ENCODE data around the gene TRIM65. TPM values are rescaled to one million over a fixed set of nuclear protein-coding genes. Genes with fewer than 3 reads are reported as not detected.

Gene TRIM65
- total and polyA plus RNA-seq, 2 of the 13 experiments (the other 11 are each of a cell fraction or from before 2014, with no cell fraction given) = 10.3 to 22.4 TPM

GRCh38 chr17:75845058-75845711 is 51.6 kb downstream of the TRIM65 start (continued):
- TF ChIP-seq ZNF557 (CRISPR knock-in tag; IDR thresholded peaks at IDR 0.05) = no peak
- no peak for TF ChIP-seq DMTF1 (CRISPR knock-in tag; IDR thresholded peaks at IDR 0.05)
- TF ChIP-seq ZNF20 (CRISPR knock-in tag; IDR thresholded peaks at IDR 0.05) = no peak
- no peak for TF ChIP-seq ZFP36L2 (CRISPR knock-in tag; IDR thresholded peaks at IDR 0.05)
- peak; percentile 66; the same call in 1 of the 2 replicates for TF ChIP-seq DMAP1 (CRISPR knock-in tag; IDR thresholded peaks at IDR 0.05)
- TF ChIP-seq TFDP1 (CRISPR knock-in tag; IDR thresholded peaks at IDR 0.05; ENCODE audit: borderline replicate concordance) = no peak; the same call in 1 of the 2 replicates
- peak; percentile 74; the same call in 1 of the 3 replicates for TF ChIP-seq MXI1 (IDR thresholded peaks at IDR 0.05; ENCODE audit: borderline replicate concordance, low read depth, low read length)
- peak; percentile 44; the same call in 1 of the 2 replicates for TF ChIP-seq ZNF441 (CRISPR knock-in tag; IDR thresholded peaks at IDR 0.05; ENCODE audit: borderline replicate concordance)
- TF ChIP-seq ZNF761 (CRISPR knock-in tag; conservative IDR thresholded peaks at IDR 0.05) = no peak; the same call in 1 of the 2 replicates
- no peak; the same call in 1 of the 2 replicates for TF ChIP-seq SMAD3 (CRISPR knock-in tag; IDR thresholded peaks at IDR 0.05)
- no peak for TF ChIP-seq CENPT (CRISPR knock-in tag; IDR thresholded peaks at IDR 0.05; ENCODE audit: low read depth)
- TF ChIP-seq ZHX2 (IDR thresholded peaks at IDR 0.05; ENCODE audit: low read depth) = no peak
- no peak for TF ChIP-seq ZHX2 (CRISPR knock-in tag; IDR thresholded peaks at IDR 0.05; ENCODE audit: borderline replicate concordance)
- TF ChIP-seq RCOR2 (CRISPR knock-in tag; IDR thresholded peaks at IDR 0.05) = no peak; the same call in 1 of the 2 replicates
- peak; percentile 36; the same call in 1 of the 2 replicates for TF ChIP-seq ZNF225 (CRISPR knock-in tag; IDR thresholded peaks at IDR 0.05)
- no peak for TF ChIP-seq ZNF253 (CRISPR knock-in tag; IDR thresholded peaks at IDR 0.05; ENCODE audit: borderline replicate concordance)
- peak; percentile 31 for TF ChIP-seq SRSF1 (optimal IDR thresholded peaks at IDR 0.05; ENCODE audit: low read depth, low read length)
- TF ChIP-seq NR1H2 (CRISPR knock-in tag; IDR thresholded peaks at IDR 0.05; ENCODE audit: borderline replicate concordance, low read depth) = no peak
- no peak for TF ChIP-seq ZNF740 (CRISPR knock-in tag; IDR thresholded peaks at IDR 0.05)
- no peak for TF ChIP-seq ZNF350 (CRISPR knock-in tag; IDR thresholded peaks at IDR 0.05; ENCODE audit: borderline replicate concordance, low read depth)
- no peak for TF ChIP-seq TAF15 (IDR thresholded peaks at IDR 0.05; ENCODE audit: low read depth, low read length, poor library complexity, severe bottlenecking)

All from HepG2 (cell line).